ENCODE results near the gene PLD2.

PLD2 gene

DNA sequence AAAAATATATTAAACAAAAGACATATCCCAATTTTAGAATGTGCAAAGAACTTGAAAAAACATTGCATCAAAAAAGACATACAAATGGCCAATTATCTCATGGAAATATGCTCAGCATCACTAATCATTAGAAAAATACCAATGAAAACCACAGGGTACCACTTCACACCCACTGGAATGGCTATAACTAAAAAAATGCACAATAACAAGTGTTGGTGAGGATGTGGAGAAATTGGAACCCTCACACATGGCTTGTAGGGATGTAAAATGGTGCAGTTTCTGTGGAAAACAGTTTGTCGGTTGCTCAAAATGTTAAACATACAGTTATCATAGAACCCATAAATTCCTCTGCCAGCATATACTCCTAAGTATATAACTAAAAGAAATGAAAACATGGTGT, 11.8 kb upstream of the PLD2 start:
- Histone ChIP-seq H3K4me3 (ENCODE audit: low read depth, low read length) (no peak overlapping the region), H3K27ac (no peak overlapping the region), H3K27me3 (replicated peaks) (no peaks in the 10 kb centered on the region), H3K36me3 (replicated peaks) (peaks cover 12% of the 10 kb centered on the region)
- in situ Hi-C loops (cut with HindIII; ENCODE audit: low pct_ligation_motif_present, low sequenced_read_pairs) = no loop called here
- TF ChIP-seq, protein P1, sequence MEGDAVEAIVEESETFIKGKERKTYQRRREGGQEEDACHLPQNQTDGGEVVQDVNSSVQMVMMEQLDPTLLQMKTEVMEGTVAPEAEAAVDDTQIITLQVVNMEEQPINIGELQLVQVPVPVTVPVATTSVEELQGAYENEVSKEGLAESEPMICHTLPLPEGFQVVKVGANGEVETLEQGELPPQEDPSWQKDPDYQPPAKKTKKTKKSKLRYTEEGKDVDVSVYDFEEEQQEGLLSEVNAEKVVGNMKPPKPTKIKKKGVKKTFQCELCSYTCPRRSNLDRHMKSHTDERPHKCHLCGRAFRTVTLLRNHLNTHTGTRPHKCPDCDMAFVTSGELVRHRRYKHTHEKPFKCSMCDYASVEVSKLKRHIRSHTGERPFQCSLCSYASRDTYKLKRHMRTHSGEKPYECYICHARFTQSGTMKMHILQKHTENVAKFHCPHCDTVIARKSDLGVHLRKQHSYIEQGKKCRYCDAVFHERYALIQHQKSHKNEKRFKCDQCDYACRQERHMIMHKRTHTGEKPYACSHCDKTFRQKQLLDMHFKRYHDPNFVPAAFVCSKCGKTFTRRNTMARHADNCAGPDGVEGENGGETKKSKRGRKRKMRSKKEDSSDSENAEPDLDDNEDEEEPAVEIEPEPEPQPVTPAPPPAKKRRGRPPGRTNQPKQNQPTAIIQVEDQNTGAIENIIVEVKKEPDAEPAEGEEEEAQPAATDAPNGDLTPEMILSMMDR (IDR thresholded peaks at IDR 0.05; ENCODE audit: low read depth, low read length, missing control alignments) = no peak
- DNase-seq = no peak

DNA sequence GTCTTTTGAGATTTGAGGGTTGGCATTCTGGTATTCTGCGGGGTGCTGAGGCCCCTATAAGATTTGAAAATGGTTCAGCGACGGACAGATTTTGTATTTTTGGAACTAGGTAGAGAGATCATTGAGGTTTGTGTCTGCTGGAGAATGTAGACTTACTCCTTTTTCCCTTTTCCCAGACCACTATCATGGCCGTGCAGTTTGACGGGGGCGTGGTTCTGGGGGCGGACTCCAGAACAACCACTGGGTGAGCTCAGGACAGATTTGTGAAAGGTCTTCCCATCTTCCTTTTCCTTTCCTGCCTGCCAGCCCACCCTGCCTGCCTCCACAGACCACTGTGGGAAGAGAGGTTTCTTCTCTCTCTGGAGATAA, 10.4 kb upstream of the PLD2 start:
- Histone ChIP-seq H3K4me3 (ENCODE audit: low read depth, low read length) (peak overlapping the region; percentile 100), H3K27me3 (replicated peaks) (no peaks in the 10 kb centered on the region), H3K27ac (peak overlapping the region; percentile 85), H3K36me3 (replicated peaks) (peaks cover 12% of the 10 kb centered on the region)
- DNase-seq = peak; percentile 39
- in situ Hi-C loops (cut with HindIII; ENCODE audit: low pct_ligation_motif_present, low sequenced_read_pairs) = no loop called here
- TF ChIP-seq, protein P1 (IDR thresholded peaks at IDR 0.05; ENCODE audit: low read depth, low read length, missing control alignments) = no peak

- in situ Hi-C loops (cut with HindIII; ENCODE audit: low pct_ligation_motif_present, low sequenced_read_pairs) = no loop called here
- no peak overlapping the region for H3K27ac ChIP-seq
Measured at GRCh38 chr17:4800462-4801196, 6.3 kb upstream of the PLD2 start.

GRCh38 chr17:4802228-4802627, 4.7 kb upstream of the PLD2 start, which contains the start of gene C17orf114:
C17orf114 (minus strand) TSS chr17:4802328.
- Histone ChIP-seq H3K4me3 (ENCODE audit: low read depth, low read length) (no peak within 1 kb of the TSS), H3K36me3 (replicated peaks) (peaks cover 12% of the 10 kb centered on the region), H3K27me3 (replicated peaks) (no peaks in the 10 kb centered on the region), H3K27ac (no peak within 1 kb of the TSS)
- no peak for DNase-seq
- TF ChIP-seq, protein P1 (IDR thresholded peaks at IDR 0.05; ENCODE audit: low read depth, low read length, missing control alignments) = no peak
- in situ Hi-C loops (cut with HindIII; ENCODE audit: low pct_ligation_motif_present, low sequenced_read_pairs) = no loop called here

More at GRCh38 chr17:4800462-4801196, 6.3 kb upstream of the PLD2 start:
- H3K36me3 ChIP-seq (replicated peaks) = peaks cover 12% of the 10 kb centered on the region
- DNase-seq = no peak
- no peak overlapping the region for H3K4me3 ChIP-seq (ENCODE audit: low read depth, low read length)
- H3K27me3 ChIP-seq (replicated peaks) = no peaks in the 10 kb centered on the region
- TF ChIP-seq, protein P1 (IDR thresholded peaks at IDR 0.05; ENCODE audit: low read depth, low read length, missing control alignments) = no peak

GRCh38 chr17:4806456-4806776, 536 bp upstream of the PLD2 start:
- TF ChIP-seq, protein P1 (IDR thresholded peaks at IDR 0.05; ENCODE audit: low read depth, low read length, missing control alignments) = no peak
- H3K36me3 ChIP-seq (replicated peaks) = peaks cover under 1% of the 10 kb centered on the region
- peak overlapping the region; percentile 73 for H3K4me3 ChIP-seq (ENCODE audit: low read depth, low read length)
- no peaks in the 10 kb centered on the region for H3K27me3 ChIP-seq (replicated peaks)
- no peak overlapping the region for H3K27ac ChIP-seq
- in situ Hi-C loops (cut with HindIII; ENCODE audit: low pct_ligation_motif_present, low sequenced_read_pairs) = no loop called here
- DNase-seq = no peak
